H9 (cell line): Measurements from ENCODE around the gene RYR3. TPM values are rescaled to one million over a fixed set of nuclear protein-coding genes. Genes with fewer than 3 reads are reported as not detected.

Experiments used
- DNase-seq: peaks from one replicate; pipeline ENCODE4 v3.0.0-alpha.2; 2017
- H2AFZ ChIP-seq: one replicate; pipeline ENCODE4 v1.6.1; 2013; ENCODE audit warnings: mild to moderate bottlenecking, low read length, control low read depth, moderate library complexity
- H2AK5ac ChIP-seq: 2 replicates; pipeline ENCODE4 v1.6.1; 2013; ENCODE audit warnings: low read length, control low read depth, mixed read lengths; ENCODE audit not compliant: insufficient read length
- H2BK120ac ChIP-seq: one replicate; pipeline ENCODE4 v1.6.1; 2013; ENCODE audit warnings: low read depth, mild to moderate bottlenecking, low read length, control low read depth, inconsistent platforms; ENCODE audit not compliant: poor library complexity, severe bottlenecking
- H2BK12ac ChIP-seq: 2 replicates; pipeline ENCODE4 v1.6.1; 2013; ENCODE audit warnings: low read length, control low read depth, mixed read lengths, low read depth; ENCODE audit not compliant: insufficient read length
- H2BK15ac ChIP-seq: 2 replicates; pipeline ENCODE4 v1.6.1; 2013; ENCODE audit warnings: low read depth, low read length, control low read depth
- H2BK20ac ChIP-seq: one replicate; pipeline ENCODE4 v1.6.1; 2013; ENCODE audit warnings: low read depth, mild to moderate bottlenecking, low read length, control low read depth, inconsistent platforms; ENCODE audit not compliant: poor library complexity, severe bottlenecking
- H2BK5ac ChIP-seq: 2 replicates; pipeline ENCODE4 v1.6.1; 2013; ENCODE audit warnings: low read length, control low read depth, mixed read lengths; ENCODE audit not compliant: insufficient read length
- H3K14ac ChIP-seq: 2 replicates; pipeline ENCODE4 v1.6.1; 2013; ENCODE audit warnings: low read length, control low read depth; ENCODE audit not compliant: insufficient read depth
- H3K18ac ChIP-seq: 2 replicates; pipeline ENCODE4 v1.6.1; 2013; ENCODE audit warnings: low read depth, mild to moderate bottlenecking, mixed read lengths, low read length, control low read depth; ENCODE audit not compliant: insufficient read length
- H3K23ac ChIP-seq: 2 replicates; pipeline ENCODE4 v1.6.1; 2013; ENCODE audit warnings: low read length, control low read depth, mixed read lengths, low read depth; ENCODE audit not compliant: insufficient read length
- H3K23me2 ChIP-seq: 2 replicates; pipeline ENCODE4 v1.6.1; 2013; ENCODE audit warnings: low read depth, mild to moderate bottlenecking, mixed read lengths, low read length, control low read depth; ENCODE audit not compliant: insufficient read length, poor library complexity, severe bottlenecking
- H3K27ac ChIP-seq: 2 replicates; pipeline ENCODE4 v1.5.1; 2013; ENCODE audit warnings: low read length, control low read depth, mixed read lengths, low read depth; ENCODE audit not compliant: insufficient read length
- H3K27me3 ChIP-seq: 2 replicates; pipeline ENCODE4 v1.6.1; 2013; ENCODE audit warnings: low read length, control low read depth, inconsistent platforms; ENCODE audit not compliant: insufficient read depth
- H3K4ac ChIP-seq: 2 replicates; pipeline ENCODE4 v1.6.1; 2013; ENCODE audit warnings: low read depth, mild to moderate bottlenecking, control low read depth, inconsistent platforms, low read length, moderate library complexity
- H3K4me1 ChIP-seq: 2 replicates; pipeline ENCODE4 v1.6.1; 2013; ENCODE audit warnings: low read length, control low read depth, inconsistent platforms; ENCODE audit not compliant: insufficient read depth
- H3K4me2 ChIP-seq: 2 replicates; pipeline ENCODE4 v1.6.1; 2013; ENCODE audit warnings: low read length, control low read depth, mixed read lengths; ENCODE audit not compliant: insufficient read length, insufficient read depth
- H3K56ac ChIP-seq: 2 replicates; pipeline ENCODE4 v1.6.1; 2013; ENCODE audit warnings: low read depth, mild to moderate bottlenecking, mixed read lengths, low read length, control low read depth; ENCODE audit not compliant: insufficient read length
- H3K79me1 ChIP-seq: 2 replicates; pipeline ENCODE4 v1.6.1; 2013; ENCODE audit warnings: low read depth, mild to moderate bottlenecking, moderate library complexity, low read length, control low read depth, inconsistent platforms; ENCODE audit not compliant: insufficient read depth, poor library complexity, severe bottlenecking
- H3K79me2 ChIP-seq: 2 replicates; pipeline ENCODE4 v1.6.1; 2013; ENCODE audit warnings: low read length, control low read depth, inconsistent platforms; ENCODE audit not compliant: insufficient read depth
- H3K9ac ChIP-seq: 2 replicates; pipeline ENCODE4 v1.6.1; 2013; ENCODE audit warnings: low read length, control low read depth, mixed read lengths; ENCODE audit not compliant: insufficient read length; ENCODE audit errors: extremely low read depth
- H3K9me3 ChIP-seq: one replicate; pipeline ENCODE4 v1.6.1; 2013; ENCODE audit warnings: low read depth, low read length, inconsistent platforms; ENCODE audit not compliant: control insufficient read depth
- H3T11ph ChIP-seq: one replicate; pipeline ENCODE4 v1.6.1; 2013; ENCODE audit warnings: mild to moderate bottlenecking, low read length, control low read depth, inconsistent platforms
- H4K20me1 ChIP-seq: one replicate; pipeline ENCODE4 v1.6.1; 2013; ENCODE audit not compliant: control insufficient read depth, insufficient read length, insufficient read depth
- H4K5ac ChIP-seq: 2 replicates; pipeline ENCODE4 v1.6.1; 2013; ENCODE audit warnings: low read depth, mild to moderate bottlenecking, mixed read lengths, low read length, control low read depth; ENCODE audit not compliant: insufficient read length
- H4K8ac ChIP-seq: replicated peaks from 2 replicates; pipeline ENCODE4 v1.6.1; 2013; ENCODE audit warnings: low read length, control low read depth, mixed read lengths, low read depth; ENCODE audit not compliant: insufficient read length
- H4K91ac ChIP-seq: 2 replicates; pipeline ENCODE4 v1.6.1; 2013; ENCODE audit warnings: low read depth, mild to moderate bottlenecking, moderate library complexity, mixed read lengths, low read length, control low read depth; ENCODE audit not compliant: insufficient read length
- H3K27ac Mint-ChIP-seq, 3 experiments: 2 replicates in 2 of 3; 3 replicates in 1 of 3; pipeline ENCODE4 v1.8.0; 2020 to 2021; ENCODE audit warnings: mixed read lengths in 3 of 3, mild to moderate bottlenecking in 1 of 3, moderate library complexity in 1 of 3
- H3K27me3 Mint-ChIP-seq: 2 replicates; pipeline ENCODE4 v1.8.0; 2021; ENCODE audit warnings: low read depth, mild to moderate bottlenecking, moderate library complexity, mixed read lengths
- H3K36me3 Mint-ChIP-seq, 3 experiments: 2 replicates in 2 of 3; 3 replicates in 1 of 3; pipeline ENCODE4 v1.8.0; 2020 to 2021; ENCODE audit warnings: low read depth in 3 of 3, mixed read lengths in 3 of 3; ENCODE audit not compliant: insufficient read depth in 1 of 3
- H3K4me1 Mint-ChIP-seq, 2 experiments: 2 replicates each; pipeline ENCODE4 v1.8.0; 2020; ENCODE audit warnings: mixed read lengths in 2 of 2
- H3K4me3 Mint-ChIP-seq, 2 experiments: 2 replicates in 1 of 2; 3 replicates in 1 of 2; pipeline ENCODE4 v1.8.0; 2020 to 2021; ENCODE audit warnings: mild to moderate bottlenecking in 2 of 2, mixed read lengths in 2 of 2, moderate library complexity in 1 of 2
- H3K9me3 Mint-ChIP-seq, 2 experiments: 2 replicates in 1 of 2; 3 replicates in 1 of 2; pipeline ENCODE4 v1.8.0; 2020; ENCODE audit warnings: mild to moderate bottlenecking in 2 of 2, mixed read lengths in 2 of 2, moderate library complexity in 1 of 2
- CTCF ChIP-seq: fragments of 200-600 bp; sonication (generic); conservative IDR thresholded peaks from 3 replicates; pipeline ENCODE4 v1.8.0; 2021; ENCODE audit warnings: antibody characterized with exemption, mild to moderate bottlenecking
- WGBS: extraction: QIAGEN DNeasy Blood & Tissue Kit; methylation state at CpG from one replicate; pipeline ENCODE4 v1.1.7; 2013; ENCODE audit warnings: missing lambda C conversion rate, low lambda C conversion rate, mixed read lengths; ENCODE audit not compliant: insufficient read length; ENCODE audit errors: extremely low coverage; 5-methylcytosine and 5-hydroxymethylcytosine counted together
- total RNA-seq: library from RNA; stranded (reverse); gene quantifications from 2 replicates; pipeline ENCODE4 v1.2.1, GENCODE V29; 2021

RYR3 gene
- total RNA-seq, 1 experiment from 2014 or later, result 0.85 TPM

GRCh38 chr15:33358306-33358705 is 47.5 kb downstream of the RYR3 start:
- Histone ChIP-seq H2BK5ac (no peak overlapping the region), H2BK20ac (no peak overlapping the region), H3K27me3 (no peaks in the 10 kb centered on the region), H3K79me1 (no peaks in the 10 kb centered on the region), H2BK120ac (no peak overlapping the region), H3K4me2 (no peak overlapping the region), H4K8ac (no peak overlapping the region), H3K4ac (no peak overlapping the region), H3K4me1 (no peaks in the 10 kb centered on the region), H4K91ac (no peak overlapping the region), H2BK15ac (no peak overlapping the region), H3K27ac (no peak overlapping the region), H4K20me1 (no peaks in the 10 kb centered on the region), H3K9ac (no peak overlapping the region), H3K79me2 (no peaks in the 10 kb centered on the region), H2AK5ac (no peak overlapping the region), H3T11ph (no peak overlapping the region), H3K14ac (no peak overlapping the region), H3K18ac (no peak overlapping the region), H4K5ac (no peak overlapping the region), H2BK12ac (no peak overlapping the region), H2AFZ (no peak overlapping the region), H3K23ac (no peak overlapping the region), H3K9me3 (no peaks in the 10 kb centered on the region), H3K56ac (no peak overlapping the region), H3K23me2 (no peaks in the 10 kb centered on the region)
- no peak for DNase-seq
- H3K27me3 Mint-ChIP-seq, result no peaks in the 10 kb centered on the region
- H3K27ac Mint-ChIP-seq, result no peak overlapping the region; a peak in 1 of 7 replicates
- no peak for TF ChIP-seq CTCF
- H3K4me3 Mint-ChIP-seq, result no peak overlapping the region
- H3K4me1 Mint-ChIP-seq, result peaks cover 8 to 9% of the 10 kb centered on the region in 2 experiments
- no peaks in the 10 kb centered on the region for H3K9me3 Mint-ChIP-seq
- WGBS, result no CpG with 5 or more reads among the region's 2 CpGs
- H3K36me3 Mint-ChIP-seq, result no peaks in the 10 kb centered on the region
